Loucy (cell line): ENCODE results near the gene FCN3.

ENCODE experiments used
- CTCF ChIP-seq: fragments of 200-600 bp; sonication (generic); conservative IDR thresholded peaks from 2 replicates; pipeline ENCODE4 v1.5.1; 2014; ENCODE audit warnings: mild to moderate bottlenecking, antibody characterized with exemption, low read length
- EZH2phosphoT487 ChIP-seq: fragments of 200-600 bp; IDR thresholded peaks from 2 replicates; pipeline ENCODE4 v1.6.1; 2018; ENCODE audit warnings: antibody characterized with exemption, mild to moderate bottlenecking, moderate library complexity, borderline replicate concordance

GRCh38 chr1:27361553-27361952 lies 13.1 kb downstream of the FCN3 start:
- TF ChIP-seq CTCF (no peak), EZH2phosphoT487 (no peak)
